NCI-H345 treated with DMSO at 0.1 percent for 48 hours (cell line): ENCODE measurements around the gene NUCB2.
A peak's percentile ranks its signal among the peaks of the same experiment; 100 is the strongest.
"Not testable (repeated sequence)": the region's sequence is repeated elsewhere in the genome, so short reads cannot be mapped to it uniquely, and the experiment has no call there.

Experiments used
- DNase-seq: peaks from one replicate; lab custom pipeline; 2025; ENCODE audit not compliant: unreplicated experiment; lab: John Stamatoyannopoulos, UW

Gene NUCB2

DNA sequence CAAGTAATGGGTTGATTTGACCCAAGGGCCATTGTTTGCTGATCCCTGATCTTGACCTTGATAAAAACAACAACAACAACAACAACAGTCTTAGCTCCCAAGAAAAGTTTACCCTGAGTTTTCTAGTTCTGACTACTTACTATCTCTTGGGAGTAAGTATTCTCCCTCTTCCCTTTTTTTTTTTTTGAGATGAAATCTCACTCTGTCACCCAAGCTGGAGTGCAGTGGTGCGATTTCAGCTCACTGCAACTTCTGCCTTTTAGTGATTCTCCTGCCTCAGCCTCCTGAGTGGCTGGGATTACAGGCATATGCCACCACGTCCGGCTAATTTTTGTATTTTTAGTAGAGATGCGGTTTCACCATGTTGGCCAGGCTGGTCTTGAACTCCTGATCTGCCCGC is 8.0 kb upstream of the NUCB2 start:
- not testable (repeated sequence) for DNase-seq

DNA sequence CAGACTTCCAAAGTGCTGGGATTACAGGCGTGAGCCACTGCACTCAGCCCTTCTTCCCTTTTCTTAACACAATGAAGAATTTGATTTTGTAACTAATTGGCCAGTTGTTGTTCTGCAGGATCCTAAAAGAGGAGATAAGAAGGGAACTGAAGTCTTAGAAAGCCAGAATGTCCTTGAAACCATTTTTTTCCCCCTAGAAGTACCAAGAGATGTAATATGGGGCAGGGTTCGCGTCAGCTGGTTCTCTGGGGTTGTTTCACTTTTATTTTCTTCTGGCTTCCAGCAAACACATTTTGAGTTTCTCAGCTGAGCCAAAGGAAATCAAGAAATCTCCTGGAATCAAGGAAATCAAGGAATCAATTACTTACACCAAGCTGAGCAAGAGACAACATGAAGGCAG is 7.6 kb upstream of the NUCB2 start:
- DNase-seq, result no peak

GRCh38 chr11:17272801-17273200 is 3.7 kb upstream of the NUCB2 start:
- DNase-seq, result no peak

GRCh38 chr11:17273211-17273610 is 3.3 kb upstream of the NUCB2 start:
- no peak for DNase-seq

DNA sequence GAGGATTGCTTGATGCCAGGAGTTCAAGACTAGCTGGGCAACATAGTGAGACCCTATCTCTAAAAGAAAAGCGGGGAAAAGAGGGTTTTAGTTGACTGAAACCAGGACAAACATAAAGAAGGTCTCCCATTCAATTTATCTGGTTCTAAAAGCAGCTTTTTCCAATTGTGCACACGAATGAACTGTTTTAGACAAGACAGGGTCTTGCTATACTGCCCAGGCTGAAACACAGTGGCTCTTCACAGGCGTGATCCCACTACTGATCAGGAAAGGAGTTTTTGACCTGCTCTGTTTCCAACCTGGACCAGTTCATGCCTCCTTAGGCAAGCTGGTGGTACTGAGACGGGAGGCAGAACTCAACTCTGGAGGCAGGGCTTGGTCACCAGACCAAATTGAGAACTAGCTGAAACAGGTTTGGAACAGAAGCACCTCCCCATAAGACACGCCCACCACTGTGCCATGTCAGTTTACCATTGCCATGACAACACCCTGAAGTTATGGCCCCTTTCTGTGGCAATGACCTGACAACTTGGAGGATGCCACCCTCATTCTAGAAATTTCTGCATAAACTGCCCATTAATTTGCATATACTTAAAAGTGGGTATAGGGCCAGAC is 2.8 kb upstream of the NUCB2 start:
- no peak for DNase-seq

- DNase-seq, result no peak
Observed at GRCh38 chr11:17275400-17276235, 921 bp upstream of the NUCB2 start.

DNA sequence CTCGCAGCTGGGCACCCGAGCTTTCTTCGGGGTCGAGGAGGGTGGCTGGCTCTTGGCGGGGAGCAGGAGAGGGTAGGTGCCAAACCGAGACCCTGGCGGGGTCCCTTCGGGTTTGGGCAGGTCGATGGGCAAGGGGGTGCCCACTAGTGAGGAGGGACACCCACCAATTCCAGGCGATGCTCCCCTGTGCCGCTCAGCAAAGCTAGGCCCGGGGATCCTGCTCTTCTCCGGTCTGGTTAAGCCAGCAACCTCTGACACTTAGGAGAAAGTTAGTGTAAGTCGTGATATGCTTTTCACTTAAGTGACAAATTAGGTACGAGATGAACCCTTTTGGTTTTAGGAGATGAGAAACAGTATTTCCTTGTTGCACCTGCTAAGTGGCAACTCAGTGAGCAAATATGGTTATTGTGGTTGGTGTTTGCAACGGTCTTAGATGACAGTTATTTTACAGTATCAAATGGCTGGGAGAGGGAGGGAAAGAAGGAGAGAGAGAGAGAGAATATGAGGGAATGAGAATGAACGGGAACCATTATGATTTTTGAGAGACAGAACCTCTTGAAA is 565 bp downstream of the NUCB2 start:
- DNase-seq, result peak; percentile 68

GRCh38 chr11:17280494-17281127 is 4.1 kb downstream of the NUCB2 start:
- no peak for DNase-seq

DNA sequence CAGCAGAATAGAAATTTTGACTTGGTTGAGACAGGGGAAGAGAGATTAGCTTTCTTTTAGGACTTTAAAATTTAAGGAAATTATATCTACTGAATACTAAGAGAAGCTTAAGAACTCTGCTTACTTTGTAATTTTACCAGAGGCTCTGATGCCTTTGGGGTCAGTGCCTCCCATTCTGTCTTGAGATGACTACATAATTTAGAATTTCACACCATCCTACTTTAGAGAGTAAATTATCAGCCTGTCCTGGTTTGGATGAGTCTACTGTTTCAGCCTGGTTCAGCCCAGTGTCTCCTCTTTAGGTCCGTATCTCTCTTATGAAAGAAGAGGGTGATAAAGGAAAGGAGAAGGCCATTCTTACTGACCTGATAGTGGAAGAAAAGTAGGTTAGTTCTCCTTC is 9.8 kb downstream of the NUCB2 start:
- DNase-seq, result no peak

GRCh38 chr11:17287058-17287457 is 10.5 kb downstream of the NUCB2 start:
- DNase-seq, result no peak

- DNase-seq, result no peak
Observed at GRCh38 chr11:17291710-17292109, 15.2 kb downstream of the NUCB2 start.

DNA sequence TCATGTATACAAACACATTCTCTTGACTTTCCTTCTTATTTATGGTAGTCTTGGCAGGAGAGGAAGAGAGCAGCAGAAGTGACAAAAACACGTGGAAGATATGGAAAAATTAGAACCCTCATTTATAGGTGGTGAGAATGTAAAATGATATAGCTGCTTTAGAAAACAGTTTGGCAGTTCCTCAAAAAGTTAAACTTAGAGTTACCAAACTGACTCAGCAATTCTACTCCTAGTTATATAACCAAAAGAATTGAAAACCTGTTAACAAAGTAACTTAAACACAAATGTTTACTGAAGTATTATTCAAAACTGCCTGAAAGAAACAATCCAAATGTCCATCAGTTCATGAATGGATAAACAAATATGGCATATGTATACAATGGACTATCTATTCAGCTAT is 16.8 kb downstream of the NUCB2 start:
- DNase-seq, result no peak

DNA sequence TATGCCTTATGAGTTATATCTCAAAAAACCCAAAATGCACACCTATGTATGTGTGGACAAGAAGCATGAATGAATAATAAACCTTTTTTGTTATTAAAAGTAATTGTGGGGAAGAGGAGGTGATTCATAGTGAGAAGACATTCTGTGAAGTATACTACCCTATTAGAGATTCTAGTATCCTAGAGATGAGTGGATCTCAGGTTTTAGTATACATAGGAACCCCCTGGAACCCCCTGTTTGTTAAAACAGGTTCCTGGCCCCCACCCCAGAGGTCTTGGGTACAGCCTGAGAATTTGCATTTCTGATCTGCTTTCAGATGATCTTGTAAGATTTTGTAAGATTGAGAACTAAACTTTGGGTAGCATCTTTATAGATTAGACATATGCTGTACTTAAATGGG is 17.5 kb downstream of the NUCB2 start:
- no peak for DNase-seq

DNA sequence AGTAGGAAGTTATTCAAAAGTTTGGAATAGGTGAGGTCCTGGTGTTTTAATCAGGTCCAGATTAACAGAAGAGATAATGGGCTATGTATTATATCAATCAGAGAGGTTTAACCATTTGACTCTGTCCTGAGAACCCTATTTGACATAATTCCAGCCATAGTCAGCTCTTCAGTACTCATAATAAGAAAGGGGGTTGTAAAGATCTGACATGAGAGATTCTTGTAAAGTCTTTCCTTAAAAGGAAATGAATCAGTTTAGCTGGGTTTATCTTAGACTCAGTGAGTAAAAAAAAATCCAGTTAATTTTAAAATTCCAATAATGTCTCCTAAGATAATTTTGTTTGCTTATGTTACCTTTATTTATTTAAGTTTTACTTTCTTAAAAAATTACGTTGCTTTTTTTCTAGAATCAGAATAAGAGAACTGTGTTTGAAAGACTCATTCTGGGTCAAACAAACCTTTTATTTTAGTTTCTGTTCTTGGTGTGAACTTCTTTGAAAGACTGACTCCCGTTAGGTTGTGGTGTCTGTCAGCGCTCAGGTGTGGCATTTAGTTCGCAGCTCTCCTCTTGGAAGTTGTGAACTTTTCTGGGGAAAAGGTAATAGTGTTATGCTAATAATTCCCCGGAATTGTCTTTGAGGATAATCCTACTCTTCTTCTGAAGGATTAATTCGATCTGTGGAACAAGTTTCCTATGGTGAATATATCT is 20.5 kb downstream of the NUCB2 start:
- DNase-seq, result no peak

DNA sequence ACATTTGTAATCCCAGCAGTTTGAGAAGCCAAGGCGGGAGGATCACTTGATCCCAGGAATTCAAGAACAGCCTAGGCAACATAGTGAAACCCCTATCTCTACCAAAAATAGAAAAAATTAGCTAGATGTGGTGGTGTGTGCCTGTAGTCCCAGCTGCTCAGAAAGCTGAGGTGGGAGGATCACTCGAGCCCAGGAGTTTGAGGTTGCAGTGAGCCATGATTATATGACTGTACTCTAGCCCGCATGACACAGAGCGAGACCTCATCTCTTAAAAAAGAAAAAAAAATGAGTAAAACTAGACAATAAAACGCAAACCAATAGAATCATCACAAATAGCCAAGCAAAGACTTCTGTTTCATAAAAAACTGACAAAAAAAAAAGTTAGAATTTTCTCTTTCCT is 21.8 kb downstream of the NUCB2 start:
- DNase-seq, result no peak

GRCh38 chr11:17300372-17300771 is 23.8 kb downstream of the NUCB2 start:
- no peak for DNase-seq

- DNase-seq, result no peak
Observed at GRCh38 chr11:17313349-17314231, 37.1 kb downstream of the NUCB2 start.

GRCh38 chr11:17314232-17314547 is 37.7 kb downstream of the NUCB2 start:
- no peak for DNase-seq

DNA sequence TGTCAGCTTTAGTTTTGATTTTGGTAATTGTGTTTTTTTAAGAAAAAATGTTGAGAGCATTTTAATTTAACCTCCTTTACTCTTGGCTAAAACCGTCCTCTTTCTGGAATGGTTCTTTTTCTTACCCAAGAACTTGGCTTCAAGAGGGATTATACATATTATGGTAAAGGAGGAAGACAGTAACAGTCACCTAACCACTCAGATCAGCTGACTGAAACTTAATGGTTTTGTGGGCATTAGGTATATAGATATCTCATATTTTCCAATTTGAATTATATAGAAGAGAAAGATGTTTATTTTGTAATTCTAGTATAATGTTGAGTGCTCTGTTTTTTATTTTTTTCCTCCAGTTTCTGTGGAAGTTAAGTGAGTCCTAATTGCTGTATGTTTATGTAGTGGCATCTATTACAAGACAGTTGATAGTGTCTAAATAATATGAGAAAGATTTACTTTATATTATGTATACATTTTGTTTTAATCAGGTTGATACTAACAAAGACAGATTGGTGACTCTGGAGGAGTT is 38.4 kb downstream of the NUCB2 start:
- DNase-seq, result no peak

DNA sequence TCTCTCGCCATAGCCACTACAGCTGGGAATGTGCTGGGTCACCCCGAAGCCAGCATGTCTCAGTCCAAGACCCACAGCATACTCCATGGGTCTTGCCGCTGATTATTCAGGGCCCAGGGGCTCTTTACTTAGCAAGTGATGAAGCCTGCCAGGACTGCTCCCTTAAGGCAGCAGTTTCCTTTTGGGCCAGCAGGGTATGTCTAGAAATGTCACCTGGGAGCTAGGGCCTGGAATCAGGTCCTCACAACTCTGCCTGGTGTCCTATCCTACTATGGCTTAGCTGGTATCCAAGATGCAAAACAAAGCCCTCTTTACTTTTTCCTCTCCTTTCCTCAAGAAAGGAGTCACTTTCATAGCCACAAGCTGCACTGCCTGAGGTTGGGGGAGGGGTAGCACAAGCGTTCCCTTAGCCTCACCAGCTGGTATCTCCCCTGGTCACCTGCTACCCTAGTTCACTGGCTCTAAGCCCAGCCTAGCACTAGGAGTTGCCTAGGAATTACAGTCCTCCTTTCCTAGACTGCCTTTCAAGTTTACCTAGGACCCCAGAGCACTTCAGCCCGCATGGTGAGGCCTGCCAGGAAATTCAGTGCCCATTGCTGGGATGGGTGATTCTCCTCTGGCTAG is 52.4 kb downstream of the NUCB2 start:
- no peak for DNase-seq
